Measurements from ENCODE around the gene NQO1.

The NQO1 gene

DNA sequence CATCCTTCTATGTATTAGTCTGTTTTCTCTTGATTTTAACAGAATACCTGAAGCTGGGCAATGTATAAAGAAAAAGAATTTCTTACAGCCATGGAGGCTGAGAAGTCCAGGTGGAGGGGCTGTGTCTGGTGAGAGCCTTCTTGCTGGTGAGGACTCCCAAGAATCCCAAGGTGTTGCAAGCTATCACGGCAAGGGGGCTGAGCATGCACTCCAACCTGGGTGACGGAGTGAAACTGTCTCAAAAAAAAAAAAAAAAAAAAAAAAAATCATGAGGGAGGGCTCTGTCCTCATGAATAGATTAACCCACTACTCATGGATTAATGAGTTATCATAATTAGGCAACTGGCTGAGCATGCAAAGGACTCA is 19.4 kb downstream of the NQO1 start:
- TF ChIP-seq, protein P1, sequence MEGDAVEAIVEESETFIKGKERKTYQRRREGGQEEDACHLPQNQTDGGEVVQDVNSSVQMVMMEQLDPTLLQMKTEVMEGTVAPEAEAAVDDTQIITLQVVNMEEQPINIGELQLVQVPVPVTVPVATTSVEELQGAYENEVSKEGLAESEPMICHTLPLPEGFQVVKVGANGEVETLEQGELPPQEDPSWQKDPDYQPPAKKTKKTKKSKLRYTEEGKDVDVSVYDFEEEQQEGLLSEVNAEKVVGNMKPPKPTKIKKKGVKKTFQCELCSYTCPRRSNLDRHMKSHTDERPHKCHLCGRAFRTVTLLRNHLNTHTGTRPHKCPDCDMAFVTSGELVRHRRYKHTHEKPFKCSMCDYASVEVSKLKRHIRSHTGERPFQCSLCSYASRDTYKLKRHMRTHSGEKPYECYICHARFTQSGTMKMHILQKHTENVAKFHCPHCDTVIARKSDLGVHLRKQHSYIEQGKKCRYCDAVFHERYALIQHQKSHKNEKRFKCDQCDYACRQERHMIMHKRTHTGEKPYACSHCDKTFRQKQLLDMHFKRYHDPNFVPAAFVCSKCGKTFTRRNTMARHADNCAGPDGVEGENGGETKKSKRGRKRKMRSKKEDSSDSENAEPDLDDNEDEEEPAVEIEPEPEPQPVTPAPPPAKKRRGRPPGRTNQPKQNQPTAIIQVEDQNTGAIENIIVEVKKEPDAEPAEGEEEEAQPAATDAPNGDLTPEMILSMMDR (IDR thresholded peaks at IDR 0.05; ENCODE audit: insufficient read depth, missing control alignments), result no peak
- DNase-seq (ENCODE audit: insufficient read length, low spot score) (no peak), FAIRE-seq (no peak)

DNA sequence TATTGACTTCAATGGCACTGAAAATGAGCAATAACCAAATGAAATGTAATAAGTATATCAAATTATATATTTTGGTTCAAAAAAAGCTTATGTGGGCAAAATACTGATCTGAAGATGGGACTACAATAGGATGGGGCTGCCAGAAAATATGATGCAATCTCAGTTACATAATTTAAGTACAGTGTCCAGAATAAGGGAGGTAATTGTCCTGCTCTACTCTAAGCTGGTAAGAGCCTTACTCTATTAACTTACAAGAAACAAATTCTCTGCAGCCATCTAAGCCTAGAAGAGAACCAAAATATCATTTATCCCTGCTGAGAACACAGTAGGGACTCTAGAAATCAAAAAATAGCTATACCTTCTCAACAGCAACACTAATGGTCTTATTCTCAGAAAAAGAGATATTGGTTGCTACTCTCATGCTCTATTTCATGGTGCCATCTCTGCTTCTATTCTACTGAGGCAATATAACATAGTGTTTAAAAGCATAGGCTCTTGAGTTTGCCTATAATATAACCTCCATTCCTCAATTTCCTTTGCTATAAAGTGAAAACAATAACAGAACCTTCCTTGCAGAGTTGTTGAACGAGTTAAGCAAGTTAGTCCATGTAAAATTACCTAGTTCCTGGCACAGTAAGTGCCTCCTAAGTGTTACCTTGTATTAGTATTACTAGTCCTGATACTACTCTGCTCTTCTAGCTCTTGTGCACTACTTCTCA is 19.9 kb downstream of the NQO1 start:
- DNase-seq (ENCODE audit: insufficient read length, low spot score), result no peak
- TF ChIP-seq, protein P1 (IDR thresholded peaks at IDR 0.05; ENCODE audit: insufficient read depth, missing control alignments), result no peak
- no peak for FAIRE-seq

DNA sequence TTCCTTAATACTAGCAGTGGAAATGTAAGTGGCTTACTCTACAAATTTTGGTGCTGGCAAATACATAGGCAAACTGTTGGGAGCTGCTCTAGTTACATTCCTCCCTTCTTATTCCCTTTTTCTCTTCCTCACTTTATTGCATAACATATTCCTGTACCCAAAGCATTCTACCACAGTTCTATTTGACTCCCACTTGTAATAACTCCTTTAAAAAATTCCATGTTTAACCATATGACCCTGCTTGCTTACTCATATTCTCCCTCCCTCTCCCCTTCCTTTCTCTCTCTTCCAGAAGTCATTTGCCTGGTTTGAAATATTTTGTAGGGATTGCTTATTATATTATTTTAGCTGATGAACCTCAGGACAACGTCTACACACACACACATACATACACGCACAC is 22.7 kb downstream of the NQO1 start:
- DNase-seq (ENCODE audit: insufficient read length, low spot score) (no peak), FAIRE-seq (no peak)
- TF ChIP-seq, protein P1 (IDR thresholded peaks at IDR 0.05; ENCODE audit: insufficient read depth, missing control alignments), result no peak

DNA sequence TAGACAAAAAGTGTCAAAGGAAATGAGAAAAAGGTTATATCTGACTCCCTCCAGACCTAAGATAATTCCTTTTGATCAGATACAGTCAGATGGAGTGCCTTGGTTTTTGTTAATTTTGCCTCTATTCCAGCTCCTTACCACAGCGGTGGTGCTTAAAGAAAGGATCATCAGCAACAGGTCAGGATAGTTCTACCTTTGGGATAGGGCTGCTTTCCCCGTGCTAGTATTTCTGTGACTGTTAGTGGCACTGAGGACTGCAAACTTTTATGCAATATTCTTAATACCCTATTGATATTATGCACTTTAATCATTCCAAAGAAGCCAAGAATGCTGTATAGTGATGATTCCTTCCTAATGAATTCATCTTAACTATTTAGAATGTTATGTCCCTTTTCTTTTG is 24.5 kb downstream of the NQO1 start:
- FAIRE-seq, result no peak
- DNase-seq (ENCODE audit: insufficient read length, low spot score), result no peak
- TF ChIP-seq, protein P1 (IDR thresholded peaks at IDR 0.05; ENCODE audit: insufficient read depth, missing control alignments), result no peak

DNA sequence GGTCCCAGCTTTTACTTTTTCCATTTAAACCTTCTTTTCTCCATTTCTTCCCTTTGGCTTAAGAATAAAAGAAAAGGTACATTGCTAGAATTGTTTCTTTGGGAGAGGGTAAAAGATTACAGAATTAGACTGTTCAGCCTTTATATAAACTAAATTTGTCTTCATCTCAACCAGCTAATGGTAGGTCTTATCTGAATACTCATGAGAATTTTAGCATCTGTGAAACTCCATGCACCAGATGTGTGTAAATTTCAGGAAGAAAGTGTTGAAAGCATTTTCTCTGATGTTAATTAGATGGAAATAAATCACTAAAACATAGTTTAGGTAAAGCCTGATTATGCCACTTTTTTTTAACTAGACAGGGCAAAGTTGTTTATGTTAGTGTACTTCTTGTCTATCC is 24.9 kb downstream of the NQO1 start:
- FAIRE-seq (no peak), DNase-seq (ENCODE audit: insufficient read length, low spot score) (no peak)
- TF ChIP-seq, protein P1 (IDR thresholded peaks at IDR 0.05; ENCODE audit: insufficient read depth, missing control alignments), result no peak

DNA sequence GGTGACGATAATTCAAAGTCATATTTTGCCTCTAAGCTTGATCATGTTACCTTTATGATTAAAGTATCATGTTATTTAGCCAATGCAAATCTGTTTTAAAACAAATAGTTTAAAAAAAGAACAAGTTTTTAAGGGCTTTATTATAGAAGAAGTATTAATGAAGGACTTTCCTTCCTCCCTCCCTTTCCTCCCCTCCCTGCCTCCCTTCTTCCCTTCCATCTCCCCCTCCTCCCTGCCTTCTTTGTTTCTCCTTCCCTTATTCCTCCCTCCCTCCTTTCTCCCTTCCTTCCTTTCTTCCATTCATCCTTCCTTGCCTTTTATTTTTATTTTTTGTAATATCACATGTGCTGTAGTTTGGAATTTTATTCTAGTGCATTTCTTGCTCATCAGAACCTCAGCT is 26.4 kb downstream of the NQO1 start:
- no peak for DNase-seq (ENCODE audit: insufficient read length, low spot score)
- TF ChIP-seq, protein P1 (IDR thresholded peaks at IDR 0.05; ENCODE audit: insufficient read depth, missing control alignments), result no peak
- no peak for FAIRE-seq

DNA sequence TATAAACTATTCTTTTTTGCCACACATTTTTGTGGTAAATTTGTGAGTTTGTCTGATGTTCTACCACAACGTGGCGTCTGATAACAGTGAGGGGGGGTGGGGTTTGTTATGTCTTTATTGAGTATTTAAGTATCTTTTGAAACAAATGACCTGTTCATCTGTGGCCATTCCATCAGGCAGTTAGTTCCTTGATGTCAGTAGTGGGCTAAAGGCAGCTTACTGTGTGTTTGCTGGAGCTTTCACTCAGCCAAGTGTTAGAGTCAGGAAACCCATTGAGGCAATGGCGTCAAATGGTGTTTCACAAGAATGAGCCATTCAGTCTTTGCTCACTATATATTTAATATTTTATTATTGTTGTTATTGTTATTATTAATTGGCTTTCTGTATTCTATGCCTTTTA is 28.0 kb downstream of the NQO1 start:
- TF ChIP-seq, protein P1 (IDR thresholded peaks at IDR 0.05; ENCODE audit: insufficient read depth, missing control alignments), result no peak
- no peak for DNase-seq (ENCODE audit: insufficient read length, low spot score)
- no peak for FAIRE-seq
